ENCODE results near the gene CAPN5. TPM values are rescaled to one million over a fixed set of nuclear protein-coding genes. Genes with fewer than 3 reads are reported as not detected.

Gene CAPN5
- total and polyA plus RNA-seq, 10 of the 15 experiments (the other 5 are each of a cell fraction or from before 2014, with no cell fraction given): 0.02 to 0.33 (median 0.07) TPM; not detected in 3

DNA sequence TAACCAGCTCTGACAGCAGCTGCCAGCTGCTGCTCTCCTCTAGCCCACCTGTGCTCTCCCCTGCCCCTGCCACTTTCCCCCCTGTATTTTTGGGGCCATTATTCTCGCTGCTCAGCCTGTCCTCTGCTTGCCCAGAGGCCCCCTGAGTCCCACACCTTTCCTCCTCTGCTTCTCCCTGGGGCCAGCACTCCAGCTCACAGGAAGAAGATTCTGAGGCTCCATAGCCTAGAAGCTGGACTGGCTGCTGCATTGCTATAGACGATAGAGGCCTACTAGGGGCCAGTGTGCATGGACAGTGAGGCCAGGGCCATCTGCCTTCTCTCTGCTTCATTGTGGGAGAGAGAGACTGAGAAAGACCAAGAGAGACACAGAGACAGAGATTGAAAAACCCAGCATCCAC is 36.5 kb downstream of the CAPN5 start:
- Histone ChIP-seq H3K27ac (ENCODE audit: control insufficient read depth, insufficient read depth) (no peak overlapping the region), H3K36me3 (ENCODE audit: control insufficient read depth in 2 of 2, insufficient read depth in 2 of 2, low read length in 1 of 2) (no peaks in the 10 kb centered on the region), H3K4me1 (ENCODE audit: control insufficient read depth, insufficient read depth, low read length) (no peaks in the 10 kb centered on the region), H3K79me2 (ENCODE audit: control insufficient read depth, insufficient read depth, low read length) (no peaks in the 10 kb centered on the region), H3K27me3 (replicated peaks in 1 of 2; ENCODE audit: control insufficient read depth in 2 of 2, insufficient read depth in 2 of 2, low read length in 1 of 2) (peaks cover 0 to 2% of the 10 kb centered on the region in 2 experiments; a peak in 2 of 4 replicates), H2AFZ (ENCODE audit: control insufficient read depth, low read depth, low read length) (no peak overlapping the region), H3K4me3 (no peak overlapping the region), H3K9ac (ENCODE audit: control insufficient read depth, insufficient read depth, low read length) (no peak overlapping the region), H3K4me2 (ENCODE audit: control insufficient read depth, insufficient read depth) (no peak overlapping the region), H3K9me3 (replicated peaks; ENCODE audit: control insufficient read depth, insufficient read depth, low read length) (no peaks in the 10 kb centered on the region), H4K20me1 (ENCODE audit: control insufficient read depth, insufficient read depth) (no peaks in the 10 kb centered on the region)
- ChIA-PET CTCF (interaction anchor here (1.1 to 3.0 kb wide), 3 partner anchors 9 to 181 kb away, joined by 3 to 17 read pairs (median 4); no protein-coding TSS in a partner anchor), SMC1A (ENCODE audit: uncharacterized antibody, unreplicated experiment) (no interaction called here), RAD21 (ENCODE audit: unreplicated experiment) (no interaction called here), POLR2A (no interaction called here)
- ATAC-seq (no peak), DNase-seq (ENCODE audit: low read depth, low spot score) (no peak), FAIRE-seq (no peak)
- intact Hi-C loops (cut with micrococcal nuclease; ENCODE audit: unreplicated experiment): loop anchor here (10.0 kb wide), 1 partner anchor 369 kb away; no protein-coding TSS in a partner anchor
- 27% methylated on average over 2 of the region's 2 CpGs for WGBS (ENCODE audit: insufficient coverage, insufficient replicate concordance, low lambda C conversion rate, missing lambda C conversion rate)
- in situ Hi-C loops (cut with MboI): no loop called here
- no TSS peak for BruUV-seq (replicated peaks)
- no peak for TF ChIP-seq NFYA (IDR thresholded peaks at IDR 0.05; ENCODE audit: borderline replicate concordance, low read depth, low read length)
- TF ChIP-seq ZZZ3 (IDR thresholded peaks at IDR 0.05; ENCODE audit: control insufficient read depth, insufficient read length, low read depth): no peak
- TF ChIP-seq, protein P1, sequence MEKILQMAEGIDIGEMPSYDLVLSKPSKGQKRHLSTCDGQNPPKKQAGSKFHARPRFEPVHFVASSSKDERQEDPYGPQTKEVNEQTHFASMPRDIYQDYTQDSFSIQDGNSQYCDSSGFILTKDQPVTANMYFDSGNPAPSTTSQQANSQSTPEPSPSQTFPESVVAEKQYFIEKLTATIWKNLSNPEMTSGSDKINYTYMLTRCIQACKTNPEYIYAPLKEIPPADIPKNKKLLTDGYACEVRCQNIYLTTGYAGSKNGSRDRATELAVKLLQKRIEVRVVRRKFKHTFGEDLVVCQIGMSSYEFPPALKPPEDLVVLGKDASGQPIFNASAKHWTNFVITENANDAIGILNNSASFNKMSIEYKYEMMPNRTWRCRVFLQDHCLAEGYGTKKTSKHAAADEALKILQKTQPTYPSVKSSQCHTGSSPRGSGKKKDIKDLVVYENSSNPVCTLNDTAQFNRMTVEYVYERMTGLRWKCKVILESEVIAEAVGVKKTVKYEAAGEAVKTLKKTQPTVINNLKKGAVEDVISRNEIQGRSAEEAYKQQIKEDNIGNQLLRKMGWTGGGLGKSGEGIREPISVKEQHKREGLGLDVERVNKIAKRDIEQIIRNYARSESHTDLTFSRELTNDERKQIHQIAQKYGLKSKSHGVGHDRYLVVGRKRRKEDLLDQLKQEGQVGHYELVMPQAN (conservative IDR thresholded peaks at IDR 0.05): no peak
- TF ChIP-seq NRF1 (conservative IDR thresholded peaks at IDR 0.05; ENCODE audit: low read depth, low read length): no peak
- no peak for TF ChIP-seq NR2C2 (IDR thresholded peaks at IDR 0.05; ENCODE audit: borderline replicate concordance, control insufficient read depth, insufficient read length, low read depth)
- no peak for TF ChIP-seq MTA2 (IDR thresholded peaks at IDR 0.05; ENCODE audit: low read depth)
- TF ChIP-seq, protein P2, sequence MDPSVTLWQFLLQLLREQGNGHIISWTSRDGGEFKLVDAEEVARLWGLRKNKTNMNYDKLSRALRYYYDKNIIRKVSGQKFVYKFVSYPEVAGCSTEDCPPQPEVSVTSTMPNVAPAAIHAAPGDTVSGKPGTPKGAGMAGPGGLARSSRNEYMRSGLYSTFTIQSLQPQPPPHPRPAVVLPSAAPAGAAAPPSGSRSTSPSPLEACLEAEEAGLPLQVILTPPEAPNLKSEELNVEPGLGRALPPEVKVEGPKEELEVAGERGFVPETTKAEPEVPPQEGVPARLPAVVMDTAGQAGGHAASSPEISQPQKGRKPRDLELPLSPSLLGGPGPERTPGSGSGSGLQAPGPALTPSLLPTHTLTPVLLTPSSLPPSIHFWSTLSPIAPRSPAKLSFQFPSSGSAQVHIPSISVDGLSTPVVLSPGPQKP (IDR thresholded peaks at IDR 0.05; ENCODE audit: low read depth, low read length): no peak
- TF ChIP-seq, protein P3, sequence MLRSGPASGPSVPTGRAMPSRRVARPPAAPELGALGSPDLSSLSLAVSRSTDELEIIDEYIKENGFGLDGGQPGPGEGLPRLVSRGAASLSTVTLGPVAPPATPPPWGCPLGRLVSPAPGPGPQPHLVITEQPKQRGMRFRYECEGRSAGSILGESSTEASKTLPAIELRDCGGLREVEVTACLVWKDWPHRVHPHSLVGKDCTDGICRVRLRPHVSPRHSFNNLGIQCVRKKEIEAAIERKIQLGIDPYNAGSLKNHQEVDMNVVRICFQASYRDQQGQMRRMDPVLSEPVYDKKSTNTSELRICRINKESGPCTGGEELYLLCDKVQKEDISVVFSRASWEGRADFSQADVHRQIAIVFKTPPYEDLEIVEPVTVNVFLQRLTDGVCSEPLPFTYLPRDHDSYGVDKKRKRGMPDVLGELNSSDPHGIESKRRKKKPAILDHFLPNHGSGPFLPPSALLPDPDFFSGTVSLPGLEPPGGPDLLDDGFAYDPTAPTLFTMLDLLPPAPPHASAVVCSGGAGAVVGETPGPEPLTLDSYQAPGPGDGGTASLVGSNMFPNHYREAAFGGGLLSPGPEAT (IDR thresholded peaks at IDR 0.05; ENCODE audit: low read depth): no peak
- TF ChIP-seq MYB (IDR thresholded peaks at IDR 0.05; ENCODE audit: borderline replicate concordance, low read depth, low read length): no peak
- no peak for TF ChIP-seq TBL1XR1 (IDR thresholded peaks at IDR 0.05; ENCODE audit: low read depth, low read length)
- no peak for TF ChIP-seq PML (IDR thresholded peaks at IDR 0.05; ENCODE audit: low read length)
- TF ChIP-seq CBFB (IDR thresholded peaks at IDR 0.05; ENCODE audit: low read depth): no peak
- no peak for TF ChIP-seq NBN (IDR thresholded peaks at IDR 0.05)
- TF ChIP-seq, protein P4, sequence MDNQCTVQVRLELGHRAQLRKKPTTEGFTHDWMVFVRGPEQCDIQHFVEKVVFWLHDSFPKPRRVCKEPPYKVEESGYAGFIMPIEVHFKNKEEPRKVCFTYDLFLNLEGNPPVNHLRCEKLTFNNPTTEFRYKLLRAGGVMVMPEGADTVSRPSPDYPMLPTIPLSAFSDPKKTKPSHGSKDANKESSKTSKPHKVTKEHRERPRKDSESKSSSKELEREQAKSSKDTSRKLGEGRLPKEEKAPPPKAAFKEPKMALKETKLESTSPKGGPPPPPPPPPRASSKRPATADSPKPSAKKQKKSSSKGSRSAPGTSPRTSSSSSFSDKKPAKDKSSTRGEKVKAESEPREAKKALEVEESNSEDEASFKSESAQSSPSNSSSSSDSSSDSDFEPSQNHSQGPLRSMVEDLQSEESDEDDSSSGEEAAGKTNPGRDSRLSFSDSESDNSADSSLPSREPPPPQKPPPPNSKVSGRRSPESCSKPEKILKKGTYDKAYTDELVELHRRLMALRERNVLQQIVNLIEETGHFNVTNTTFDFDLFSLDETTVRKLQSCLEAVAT (IDR thresholded peaks at IDR 0.05): no peak
- no peak for TF ChIP-seq ZNF384 (IDR thresholded peaks at IDR 0.05; ENCODE audit: borderline replicate concordance, low read depth, low read length)
